Activated CD8-positive, alpha-beta T cell treated with anti-CD3 and anti-CD28 coated beads for 36 hours (primary cell): ENCODE measurements around the gene IKZF4. TPM values are rescaled to one million over a fixed set of nuclear protein-coding genes. Genes with fewer than 3 reads are reported as not detected.
A peak's percentile ranks its signal among the peaks of the same experiment; 100 is the strongest.
"Not testable (repeated sequence)": the region's sequence is repeated elsewhere in the genome, so short reads cannot be mapped to it uniquely, and the experiment has no call there.

Source experiments
- ATAC-seq: fragments of 200-7000 bp; cut with Tn5 transposase; one replicate; pipeline ENCODE4 v1.10.0; 2021; ENCODE audit warnings: mild to moderate bottlenecking, moderate library complexity
- CTCF ChIA-PET: fragments of 350-600 bp; sonication (Branson Sonifier 250); formaldehyde crosslinking; loops from one replicate; lab custom pipeline; 2021; ENCODE audit warnings: antibody characterized with exemption; lab: Charles Lee
- POLR2A ChIA-PET: fragments of 350-600 bp; sonication (Branson Sonifier 250); formaldehyde crosslinking; loops from one replicate; lab custom pipeline; 2021; ENCODE audit warnings: antibody characterized with exemption; lab: Charles Lee
- DNase-seq: peaks from one replicate; pipeline ENCODE4 v3.0.0-alpha.2; 2020
- H3K27ac Mint-ChIP-seq: one replicate; pipeline ENCODE4 v1.8.0; 2021; ENCODE audit warnings: mild to moderate bottlenecking, mixed read lengths
- H3K27me3 Mint-ChIP-seq: one replicate; pipeline ENCODE4 v1.8.0; 2021; ENCODE audit warnings: mixed read lengths
- H3K36me3 Mint-ChIP-seq: one replicate; pipeline ENCODE4 v1.8.0; 2021; ENCODE audit warnings: low read depth, mixed read lengths
- H3K4me1 Mint-ChIP-seq: one replicate; pipeline ENCODE4 v1.8.0; 2021; ENCODE audit warnings: low read depth, mixed read lengths
- H3K4me3 Mint-ChIP-seq: one replicate; pipeline ENCODE4 v1.8.0; 2021; ENCODE audit warnings: mild to moderate bottlenecking, moderate library complexity, mixed read lengths
- H3K9me3 Mint-ChIP-seq: one replicate; pipeline ENCODE4 v1.8.0; 2021; ENCODE audit warnings: mixed read lengths
- CTCF ChIP-seq: fragments of 200-600 bp; IDR thresholded peaks from one replicate; pipeline ENCODE4 v1.8.0; 2022; ENCODE audit warnings: antibody characterized with exemption, mild to moderate bottlenecking
- intact Hi-C: fragments of 100-400 bp; cut with micrococcal nuclease; formaldehyde crosslinking; loops from one replicate; pipeline ENCODE4 v1.10.0; 2022
- total RNA-seq, 2 experiments: library from RNA; stranded (reverse); gene quantifications; one replicate each; pipeline ENCODE4 v1.2.3, GENCODE V29; 2021

Gene IKZF4
- total RNA-seq, 2 experiments from 2014 or later: 20.5 to 20.8 TPM

- ChIA-PET CTCF (interaction anchor here (0.7 to 6.2 kb wide), 36 partner anchors 9 to 282 kb away, joined by 3 to 88 read pairs (median 6); partner anchors contain the start of genes IKZF4, ORMDL2, PA2G4 and RAB5B), POLR2A (interaction anchor here (0.9 to 2.8 kb wide), 4 partner anchors 10 to 108 kb away, joined by 3 to 17 read pairs (median 6); partner anchors contain the start of gene PA2G4)
- H3K36me3 Mint-ChIP-seq: peaks cover 12% of the 10 kb centered on the region
- intact Hi-C loops: loop anchor here (2.0 kb wide), 2 partner anchors 32 to 44 kb away; partner anchors contain the start of gene RPS26
- H3K27ac Mint-ChIP-seq: peak within 1 kb of the TSS; percentile 51
- H3K9me3 Mint-ChIP-seq: no peaks in the 10 kb centered on the region
- no peak for TF ChIP-seq CTCF
- ATAC-seq (peak; percentile 88), DNase-seq (peak; percentile 65)
- peaks cover 24% of the 10 kb centered on the region for H3K4me1 Mint-ChIP-seq
- peak within 1 kb of the TSS; percentile 74 for H3K4me3 Mint-ChIP-seq
- peaks cover 11% of the 10 kb centered on the region for H3K27me3 Mint-ChIP-seq
Measured at GRCh38 chr12:55996715-55997534, 23.9 kb upstream of the IKZF4 start, which contains the start of gene SUOX. Gene SUOX, plus strand, starts transcription at chr12:55997276. Its CDS starts 4,946 bp downstream, at chr12:56002222.

DNA sequence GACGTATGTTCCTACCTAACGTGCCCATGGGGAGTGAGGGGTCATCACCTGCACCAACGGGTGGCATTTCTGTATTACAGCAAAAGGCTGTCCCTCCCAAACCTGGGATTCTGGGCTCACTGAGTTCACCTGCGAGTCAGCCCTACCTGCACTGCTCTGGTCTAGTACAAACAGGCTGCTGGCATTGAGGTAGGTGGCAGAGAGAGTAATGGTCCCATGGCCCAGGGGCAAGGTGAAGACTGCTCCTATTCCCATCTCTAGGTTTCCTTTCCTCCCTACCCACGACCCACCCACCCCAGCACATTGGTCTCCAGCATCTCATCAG is 23.3 kb upstream of the IKZF4 start:
- TF ChIP-seq CTCF: no peak
- H3K4me1 Mint-ChIP-seq: peaks cover 24% of the 10 kb centered on the region
- H3K36me3 Mint-ChIP-seq: peaks cover 9% of the 10 kb centered on the region
- no peak for DNase-seq
- ATAC-seq: peak; percentile 10
- peaks cover 11% of the 10 kb centered on the region for H3K27me3 Mint-ChIP-seq
- intact Hi-C loops: loop anchor here (2.0 kb wide), 2 partner anchors 31 to 43 kb away; partner anchors contain the start of gene RPS26
- no peaks in the 10 kb centered on the region for H3K9me3 Mint-ChIP-seq
- H3K4me3 Mint-ChIP-seq: peak overlapping the region; percentile 74
- H3K27ac Mint-ChIP-seq: no peak overlapping the region
- CTCF ChIA-PET: interaction anchor here (0.8 to 6.2 kb wide), 12 partner anchors 13 to 282 kb away, joined by 3 to 88 read pairs (median 8); partner anchors contain the start of gene PA2G4
- POLR2A ChIA-PET: interaction anchor here (0.9 to 2.8 kb wide), 3 partner anchors 10 to 107 kb away, joined by 3 to 17 read pairs (median 4); partner anchors contain the start of gene PA2G4

DNA sequence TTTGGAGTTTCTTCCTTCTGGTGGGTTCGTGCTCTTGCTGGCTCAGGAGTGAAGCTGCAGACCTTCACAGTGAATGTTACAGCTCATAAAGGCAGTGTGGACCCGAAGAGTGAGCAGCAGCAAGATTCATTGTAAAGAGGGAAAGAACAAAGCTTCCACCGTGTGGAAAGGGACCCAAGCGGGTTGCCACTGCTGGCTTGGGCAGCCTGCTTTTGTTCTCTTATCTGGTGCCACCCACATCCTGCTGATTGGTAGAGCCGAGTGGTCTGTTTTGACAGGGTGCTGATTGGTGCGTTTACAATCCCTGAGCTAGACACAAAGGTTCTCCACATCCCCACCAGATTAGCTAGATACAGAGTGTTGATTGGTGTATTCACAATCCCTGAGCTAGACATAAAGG is 21.3 kb upstream of the IKZF4 start:
- H3K9me3 Mint-ChIP-seq, ATAC-seq, H3K4me3 Mint-ChIP-seq, intact Hi-C loops, H3K36me3 Mint-ChIP-seq: not testable (repeated sequence)
- ChIA-PET POLR2A (interaction anchor here (0.6 kb wide), 1 partner anchor 119 kb away, joined by 4 read pairs; the partner anchor contains the start of gene ZC3H10), CTCF (interaction anchor here (5.7 to 6.2 kb wide), 3 partner anchors 10 to 40 kb away, joined by 55 to 88 read pairs (median 81); no protein-coding TSS in a partner anchor)
- Mint-ChIP-seq H3K27ac (peak overlapping the region; percentile 73), H3K27me3 (peaks cover 11% of the 10 kb centered on the region), H3K4me1 (peaks cover 24% of the 10 kb centered on the region)
- peak; percentile 32 for DNase-seq

GRCh38 chr12:55999999-56000540 is 20.8 kb upstream of the IKZF4 start:
- CTCF ChIA-PET: interaction anchor here (0.7 to 5.8 kb wide), 3 partner anchors 10 to 28 kb away, joined by 3 to 88 read pairs (median 81); no protein-coding TSS in a partner anchor
- ATAC-seq, DNase-seq, H3K36me3 Mint-ChIP-seq, H3K4me3 Mint-ChIP-seq, intact Hi-C loops, H3K27ac Mint-ChIP-seq, POLR2A ChIA-PET, H3K9me3 Mint-ChIP-seq: not testable (repeated sequence)
- Mint-ChIP-seq H3K4me1 (peaks cover 24% of the 10 kb centered on the region), H3K27me3 (peaks cover 11% of the 10 kb centered on the region)

DNA sequence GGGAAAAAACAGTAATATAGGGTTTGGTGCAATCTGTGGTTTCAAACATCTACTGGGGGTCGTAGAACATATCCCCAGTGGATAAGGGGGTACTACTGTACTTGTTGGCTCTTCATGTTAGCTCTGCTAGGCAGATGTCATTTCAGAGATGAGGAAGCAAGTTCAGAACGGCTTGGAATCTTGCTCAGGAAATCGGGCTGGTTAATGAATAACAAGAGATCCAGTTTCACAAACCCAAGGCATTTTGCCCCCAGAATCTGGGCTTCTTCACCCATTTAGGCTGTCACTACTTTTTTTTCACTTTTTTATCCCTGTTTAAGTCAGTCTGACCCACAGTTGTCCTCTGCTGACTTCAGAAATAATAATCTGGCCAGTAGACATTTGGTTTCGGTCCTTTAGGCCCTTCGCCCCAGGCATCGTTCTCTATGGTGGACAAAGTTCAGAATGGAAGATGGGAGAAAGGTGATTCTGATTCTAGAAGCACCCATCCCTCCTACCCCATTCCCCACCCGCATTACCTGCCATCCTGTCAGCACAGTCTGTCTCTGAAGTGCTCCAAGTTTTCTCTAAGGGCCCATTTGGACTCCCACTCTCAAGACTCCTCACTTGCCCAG is 19.2 kb upstream of the IKZF4 start:
- no peak for ATAC-seq

GRCh38 chr12:56003376-56003775 is 17.5 kb upstream of the IKZF4 start:
- POLR2A ChIA-PET, DNase-seq, H3K27me3 Mint-ChIP-seq, H3K9me3 Mint-ChIP-seq, intact Hi-C loops, H3K27ac Mint-ChIP-seq, ATAC-seq, H3K4me3 Mint-ChIP-seq, H3K36me3 Mint-ChIP-seq: not testable (repeated sequence)
- peaks cover 19% of the 10 kb centered on the region for H3K4me1 Mint-ChIP-seq
- CTCF ChIA-PET: interaction anchor here (1.1 kb wide), 1 partner anchor 26 kb away, joined by 4 read pairs; no protein-coding TSS in a partner anchor

More for the DNA sequence above, 19.2 kb upstream of the IKZF4 start:
- peaks cover 18% of the 10 kb centered on the region for H3K4me1 Mint-ChIP-seq
- H3K27me3 Mint-ChIP-seq: peaks cover 10% of the 10 kb centered on the region
- H3K27ac Mint-ChIP-seq: no peak overlapping the region
- CTCF ChIA-PET: no interaction called here
- no peak for DNase-seq
- TF ChIP-seq CTCF: no peak
- POLR2A ChIA-PET: interaction anchor here (0.7 kb wide), 1 partner anchor 104 kb away, joined by 3 read pairs; no protein-coding TSS in a partner anchor
- H3K4me3 Mint-ChIP-seq: no peak overlapping the region
- intact Hi-C loops: no loop called here
- peaks cover 4% of the 10 kb centered on the region for H3K36me3 Mint-ChIP-seq
- H3K9me3 Mint-ChIP-seq: no peaks in the 10 kb centered on the region
